HCT116 (cell line): ENCODE measurements around the gene ARID2. TPM values are rescaled to one million over a fixed set of nuclear protein-coding genes. Genes with fewer than 3 reads are reported as not detected.

Experiments
- ATAC-seq: fragments of 200-7000 bp; cut with Tn5 transposase; 2 replicates; pipeline ENCODE4 v1.9.1; 2020; ENCODE audit warnings: mild to moderate bottlenecking, moderate library complexity
- BruUV-seq: library from RNA; stranded (reverse); fragments of 400-500 nt; replicated peaks from 2 replicates; lab custom pipeline; 2021; lab: Mats Ljungman, UMichigan
- CTCF ChIA-PET: fragments of 300-600 bp; sonication (Branson Sonifier 250); formaldehyde crosslinking; loops from one replicate; lab custom pipeline; 2021; ENCODE audit warnings: antibody characterized with exemption; lab: Charles Lee
- POLR2A ChIA-PET: fragments of 300-600, 350-600 bp; sonication (Branson Sonifier 250); formaldehyde crosslinking; loops from one replicate; lab custom pipeline; 2021; ENCODE audit warnings: antibody characterized with exemption; lab: Charles Lee
- RAD21 ChIA-PET, 2 experiments: fragments of 300-600 bp; sonication (Branson Sonifier 250); formaldehyde crosslinking; loops; one replicate each; lab custom pipeline; 2023; ENCODE audit warnings: low total read pairs in 2 of 2; ENCODE audit not compliant: uncharacterized antibody in 2 of 2, unreplicated experiment in 2 of 2, low non-redundant PET in 1 of 2; lab: Charles Lee
- DNase-seq: peaks from one replicate; pipeline ENCODE4 v3.0.0-alpha.2; 2010; ENCODE audit warnings: low read depth, low spot score
- H2AFZ ChIP-seq: fragments of 200-600 bp; shearing (Covaris generic), sonication (generic); 2 replicates; pipeline ENCODE4 v1.6.1; 2017; ENCODE audit warnings: low read depth, mixed run types, mixed read lengths, antibody characterized with exemption, low read length; ENCODE audit not compliant: poor library complexity, severe bottlenecking
- H3K27ac ChIP-seq: 2 replicates; pipeline ENCODE4 v1.5.1; 2012; ENCODE audit warnings: low read depth, low read length
- H3K27me3 ChIP-seq: fragments of 200-600 bp; sonication (generic); 2 replicates; pipeline ENCODE4 v1.6.1; 2016; ENCODE audit warnings: mixed run types, low read length, mixed read lengths; ENCODE audit not compliant: insufficient read depth
- H3K36me3 ChIP-seq, 2 experiments: fragments of 200-500 bp in 1 of 2; fragments of 200-600 bp in 1 of 2; sonication (Bioruptor generic) in 1 of 2; sonication (generic) in 1 of 2; 2 replicates each; pipeline versions ENCODE4 v1.5.1 to v1.6.1; 2014 to 2016; ENCODE audit warnings: low read length in 2 of 2, inconsistent platforms in 1 of 2, mixed read lengths in 1 of 2, mixed run types in 1 of 2; ENCODE audit not compliant: insufficient read depth in 2 of 2, control insufficient read depth in 1 of 2
- H3K4me1 ChIP-seq, 2 experiments: fragments of 200-600 bp in 1 of 2; sonication (generic) in 1 of 2; 2 replicates each; pipeline versions ENCODE4 v1.5.1 to v1.6.1; 2012 to 2017; ENCODE audit warnings: low read length in 2 of 2, inconsistent platforms in 1 of 2, mild to moderate bottlenecking in 1 of 2, mixed read lengths in 1 of 2, mixed run types in 1 of 2, moderate library complexity in 1 of 2; ENCODE audit not compliant: insufficient read depth in 2 of 2, control insufficient read depth in 1 of 2
- H3K4me2 ChIP-seq: fragments of 200-600 bp; sonication (generic); 2 replicates; pipeline ENCODE4 v1.6.1; 2017; ENCODE audit warnings: mixed run types, low read length, mixed read lengths
- H3K4me3 ChIP-seq, 2 experiments: fragments of 200-600 bp in 1 of 2; sonication (generic) in 1 of 2; replicated peaks in 1 of 2; 2 replicates each; pipeline ENCODE4 v1.5.1; 2011 to 2016; ENCODE audit warnings: low read length in 2 of 2, control low read depth in 1 of 2, low read depth in 1 of 2, mild to moderate bottlenecking in 1 of 2, mixed read lengths in 1 of 2, mixed run types in 1 of 2
- H3K79me2 ChIP-seq: fragments of 200-600 bp; sonication (generic); 2 replicates; pipeline ENCODE4 v1.6.1; 2017; ENCODE audit warnings: mild to moderate bottlenecking, mixed run types, low read length, moderate library complexity, mixed read lengths; ENCODE audit not compliant: insufficient read depth
- H3K9ac ChIP-seq: fragments of 200-600 bp; sonication (generic); 2 replicates; pipeline ENCODE4 v1.6.1; 2016; ENCODE audit warnings: low read length, mixed read lengths
- H3K9me2 ChIP-seq: fragments of 200-600 bp; sonication (generic), shearing (Covaris generic); 2 replicates; pipeline ENCODE4 v1.6.1; 2017; ENCODE audit warnings: mixed run types, mild to moderate bottlenecking, moderate library complexity; ENCODE audit not compliant: insufficient read depth
- H3K9me3 ChIP-seq, 2 experiments: fragments of 200-500 bp in 1 of 2; fragments of 200-600 bp in 1 of 2; sonication (Bioruptor generic) in 1 of 2; sonication (generic) in 1 of 2; 2 replicates each; pipeline ENCODE4 v1.6.1; 2014 to 2017; ENCODE audit warnings: low read length in 2 of 2, mixed read lengths in 2 of 2, inconsistent platforms in 1 of 2, low read depth in 1 of 2, mild to moderate bottlenecking in 1 of 2, mixed run types in 1 of 2, moderate library complexity in 1 of 2; ENCODE audit not compliant: control insufficient read depth in 1 of 2, insufficient read depth in 1 of 2
- H4K20me1 ChIP-seq: fragments of 200-600 bp; sonication (generic), shearing (Covaris generic); 2 replicates; pipeline ENCODE4 v1.6.1; 2017; ENCODE audit warnings: mixed run types, mild to moderate bottlenecking, moderate library complexity; ENCODE audit not compliant: insufficient read depth
- ATF3 ChIP-seq: IDR thresholded peaks from 2 replicates; pipeline ENCODE4 v1.6.1; 2012
- CBX3 ChIP-seq: IDR thresholded peaks from 2 replicates; pipeline ENCODE4 v1.6.1; 2012; ENCODE audit warnings: low read depth
- CEBPB ChIP-seq: IDR thresholded peaks from 2 replicates; pipeline ENCODE4 v1.6.1; 2012; ENCODE audit warnings: low read depth
- ELF1 ChIP-seq: IDR thresholded peaks from 2 replicates; pipeline ENCODE4 v1.6.1; 2012; ENCODE audit warnings: low read depth, borderline replicate concordance
- FOSL1 ChIP-seq: IDR thresholded peaks from 2 replicates; pipeline ENCODE4 v1.6.1; 2012; ENCODE audit warnings: low read depth
- JUND ChIP-seq: IDR thresholded peaks from 2 replicates; pipeline ENCODE4 v1.6.1; 2012
- POLR2AphosphoS5 ChIP-seq: IDR thresholded peaks from 2 replicates; pipeline ENCODE4 v1.6.1; 2011; ENCODE audit warnings: mild to moderate bottlenecking, low read depth, low read length, moderate library complexity
- RAD21 ChIP-seq: IDR thresholded peaks from 2 replicates; pipeline ENCODE4 v1.6.1; 2012; ENCODE audit warnings: low read depth, mild to moderate bottlenecking
- REST ChIP-seq: IDR thresholded peaks from 2 replicates; pipeline ENCODE4 v1.6.1; 2012; ENCODE audit warnings: low read depth
- SIN3A ChIP-seq: IDR thresholded peaks from 2 replicates; pipeline ENCODE4 v1.6.1; 2012; ENCODE audit warnings: low read depth
- TCF7L2 ChIP-seq: IDR thresholded peaks from 2 replicates; pipeline ENCODE4 v1.7.0; 2011; ENCODE audit warnings: borderline replicate concordance, inconsistent platforms; ENCODE audit not compliant: insufficient read depth, insufficient read length; ENCODE audit errors: extremely low read depth
- YY1 ChIP-seq: IDR thresholded peaks from 2 replicates; pipeline ENCODE4 v1.6.1; 2011; ENCODE audit warnings: low read length, low read depth, moderate library complexity, mild to moderate bottlenecking; ENCODE audit not compliant: insufficient replicate concordance; ENCODE audit errors: extremely low read depth
- ZFX ChIP-seq: fragments of 450-650 bp; IDR thresholded peaks from 2 replicates; pipeline ENCODE4 v1.6.1; 2017
- intact Hi-C: fragments of 100-400 bp; cut with micrococcal nuclease; formaldehyde crosslinking; loops from 2 replicates; pipeline ENCODE4 v1.10.0; 2022
- total RNA-seq: library from RNA; stranded (reverse); gene quantifications from one replicate; pipeline ENCODE4 v1.2.1, GENCODE V29; 2021; ENCODE audit not compliant: unreplicated experiment

The ARID2 gene
- total RNA-seq, 1 experiment from 2014 or later: 30.5 TPM

GRCh38 chr12:45866299-45866698 lies 136.8 kb downstream of the ARID2 start:
- ChIA-PET RAD21 (no interaction called here), POLR2A (no interaction called here), CTCF (no interaction called here)
- Histone ChIP-seq H3K27me3 (no peaks in the 10 kb centered on the region), H3K9me3 (no peaks in the 10 kb centered on the region), H3K79me2 (no peaks in the 10 kb centered on the region; the same call in none of the 2 replicates), H3K9ac (no peak overlapping the region), H3K36me3 (peaks cover 0 to 3% of the 10 kb centered on the region in 2 experiments; a peak in 1 of 4 replicates), H3K4me3 (no peak overlapping the region), H2AFZ (no peak overlapping the region), H3K4me1 (no peaks in the 10 kb centered on the region), H3K9me2 (no peaks in the 10 kb centered on the region), H3K4me2 (no peak overlapping the region), H3K27ac (no peak overlapping the region), H4K20me1 (no peaks in the 10 kb centered on the region)
- intact Hi-C loops: no loop called here
- DNase-seq: no peak
- TF ChIP-seq POLR2AphosphoS5 (no peak), REST (no peak), YY1 (no peak), ZFX (no peak), ELF1 (no peak), CBX3 (no peak), FOSL1 (no peak), SIN3A (no peak), ATF3 (no peak), TCF7L2 (no peak), CEBPB (no peak), RAD21 (no peak), JUND (no peak)
- ATAC-seq: no peak
- no TSS peak for BruUV-seq
